Esophagus muscularis mucosa (tissue), 4 donors: ENCODE results near the gene NF2. TPM values are rescaled to one million over a fixed set of nuclear protein-coding genes. Genes with fewer than 3 reads are reported as not detected.

Source experiments
- DNase-seq: peaks from one replicate; pipeline ENCODE4 v3.0.0-alpha.2; 2017; ENCODE audit errors: extremely low spot score
- H3K27ac ChIP-seq, 4 donors: fragments of 200-600 bp; sonication (generic); replicated peaks in 1 of 4; 1 replicate in 3 of 4; 2 replicates in 1 of 4; pipeline ENCODE4 v1.5.1; 2016 to 2019; ENCODE audit warnings: mild to moderate bottlenecking in 1 of 4
- H3K27me3 ChIP-seq, 4 donors: fragments of 200-600 bp; sonication (generic); one replicate each; pipeline versions ENCODE4 v1.5.1 to v1.6.0; 2016 to 2019
- H3K36me3 ChIP-seq, 4 donors: fragments of 200-600 bp; sonication (generic); one replicate each; pipeline ENCODE4 v1.5.1; 2016 to 2019
- H3K4me1 ChIP-seq, 4 donors: fragments of 200-600 bp; sonication (generic); one replicate each; pipeline ENCODE4 v1.5.1; 2016 to 2019
- H3K4me3 ChIP-seq, 4 donors: fragments of 200-600 bp; sonication (generic); 1 replicate in 2 of 4; 2 replicates in 2 of 4; pipeline ENCODE4 v1.5.1; 2016 to 2019; ENCODE audit warnings: mild to moderate bottlenecking in 4 of 4, moderate library complexity in 1 of 4
- H3K9me3 ChIP-seq, 4 donors: fragments of 200-600 bp; sonication (generic); 1 replicate in 3 of 4; 2 replicates in 1 of 4; pipeline ENCODE4 v1.5.1; 2016 to 2019
- EP300 ChIP-seq: sonication (generic); formaldehyde crosslinking; IDR thresholded peaks from one replicate; pipeline ENCODE4 v1.6.1; 2017; ENCODE audit warnings: antibody characterized with exemption
- POLR2A ChIP-seq: fragments of 450-650 bp; IDR thresholded peaks from one replicate; pipeline ENCODE4 v1.6.1; 2017; ENCODE audit warnings: antibody characterized with exemption, moderate library complexity, mild to moderate bottlenecking, low read depth
- POLR2AphosphoS5 ChIP-seq, 2 donors: sonication (generic); formaldehyde crosslinking; IDR thresholded peaks; one replicate each; pipeline ENCODE4 v1.6.1; 2017; ENCODE audit warnings: antibody characterized with exemption in 2 of 2
- WGBS: methylation state at CpG from one replicate; pipeline ENCODE4 v1.1.5; 2018; 5-methylcytosine and 5-hydroxymethylcytosine counted together
- intact Hi-C: fragments of 100-400 bp; cut with DNase I; formaldehyde crosslinking; loops from one replicate; pipeline ENCODE4 v1.15.1; 2023
- total RNA-seq, 4 donors: library from RNA; depleted of rRNA; stranded (reverse); fragments of >200 nt; gene quantifications; one replicate each; pipeline versions ENCODE4 v1.1.0 to v1.2.1, GENCODE V29; 2016
- TF ChIP-seq, protein P1 (sequence below), 3 experiments: fragments of 200-600 bp in 2 of 3; fragments of 450-650 bp in 1 of 3; sonication (generic) in 2 of 3; IDR thresholded peaks; one replicate each; pipeline ENCODE4 v1.5.1; 2017 to 2019; ENCODE audit warnings: antibody characterized with exemption in 3 of 3, mild to moderate bottlenecking in 2 of 3, moderate library complexity in 1 of 3

Gene NF2
- total RNA-seq, 4 donors from 2014 or later, result 34.5 to 47.3 (median 42.0) TPM

DNA sequence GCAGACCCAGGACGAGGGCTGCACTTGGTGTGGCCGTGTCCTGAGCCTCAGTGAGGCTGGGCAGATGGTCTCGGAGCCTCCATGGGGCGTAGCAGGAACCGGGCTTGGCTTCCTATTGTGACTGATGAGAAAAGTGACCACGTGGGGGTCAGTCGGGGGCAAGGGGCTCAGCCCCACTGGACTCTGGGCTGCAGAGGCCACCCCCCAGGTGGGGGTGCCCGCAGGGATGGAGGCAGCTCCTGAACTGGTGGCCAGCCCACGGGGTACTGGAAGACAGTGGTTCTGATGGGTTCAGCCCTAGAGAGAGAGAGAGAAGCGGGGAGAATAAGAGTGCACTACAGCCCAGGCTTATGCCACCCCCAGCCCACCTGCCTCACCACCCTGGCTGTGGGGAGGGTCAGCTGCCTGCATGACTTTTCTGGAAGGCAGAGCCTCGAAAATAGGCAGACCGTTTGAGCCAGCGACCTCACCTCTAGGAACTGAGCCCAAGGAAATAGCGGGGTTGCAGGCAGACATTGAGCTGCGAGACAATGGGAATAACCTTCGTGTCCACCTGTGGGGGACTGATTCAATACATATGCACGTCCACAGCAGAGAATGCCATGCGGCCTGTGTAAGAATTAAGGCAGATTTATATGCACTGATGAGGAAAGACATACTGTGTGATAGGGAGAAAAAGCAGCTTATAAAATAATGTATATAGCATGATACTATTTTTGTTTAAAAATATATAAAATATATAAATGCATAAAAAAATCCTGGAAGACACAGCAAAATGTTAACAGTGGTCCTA, 127.8 kb downstream of the NF2 start:
- Histone ChIP-seq H3K27me3 (peaks cover 0 to 8% (median 0%) of the 10 kb centered on the region in 4 donors), H3K4me3 (no peak overlapping the region), H3K36me3 (peaks cover 0 to 72% (median 39%) of the 10 kb centered on the region in 4 donors), H3K4me1 (peaks cover 0 to 8% (median 3%) of the 10 kb centered on the region in 4 donors), H3K27ac (no peak overlapping the region), H3K9me3 (no peaks in the 10 kb centered on the region)
- WGBS, result 89% methylated on average over 16 of the region's 18 CpGs
- TF ChIP-seq EP300 (no peak), POLR2AphosphoS5 (IDR thresholded peaks at IDR 0.05) (no peak), POLR2A (no peak)
- TF ChIP-seq, protein P1, sequence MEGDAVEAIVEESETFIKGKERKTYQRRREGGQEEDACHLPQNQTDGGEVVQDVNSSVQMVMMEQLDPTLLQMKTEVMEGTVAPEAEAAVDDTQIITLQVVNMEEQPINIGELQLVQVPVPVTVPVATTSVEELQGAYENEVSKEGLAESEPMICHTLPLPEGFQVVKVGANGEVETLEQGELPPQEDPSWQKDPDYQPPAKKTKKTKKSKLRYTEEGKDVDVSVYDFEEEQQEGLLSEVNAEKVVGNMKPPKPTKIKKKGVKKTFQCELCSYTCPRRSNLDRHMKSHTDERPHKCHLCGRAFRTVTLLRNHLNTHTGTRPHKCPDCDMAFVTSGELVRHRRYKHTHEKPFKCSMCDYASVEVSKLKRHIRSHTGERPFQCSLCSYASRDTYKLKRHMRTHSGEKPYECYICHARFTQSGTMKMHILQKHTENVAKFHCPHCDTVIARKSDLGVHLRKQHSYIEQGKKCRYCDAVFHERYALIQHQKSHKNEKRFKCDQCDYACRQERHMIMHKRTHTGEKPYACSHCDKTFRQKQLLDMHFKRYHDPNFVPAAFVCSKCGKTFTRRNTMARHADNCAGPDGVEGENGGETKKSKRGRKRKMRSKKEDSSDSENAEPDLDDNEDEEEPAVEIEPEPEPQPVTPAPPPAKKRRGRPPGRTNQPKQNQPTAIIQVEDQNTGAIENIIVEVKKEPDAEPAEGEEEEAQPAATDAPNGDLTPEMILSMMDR (IDR thresholded peaks at IDR 0.05), result no peak
- intact Hi-C loops, result no loop called here
- DNase-seq, result no peak

DNA sequence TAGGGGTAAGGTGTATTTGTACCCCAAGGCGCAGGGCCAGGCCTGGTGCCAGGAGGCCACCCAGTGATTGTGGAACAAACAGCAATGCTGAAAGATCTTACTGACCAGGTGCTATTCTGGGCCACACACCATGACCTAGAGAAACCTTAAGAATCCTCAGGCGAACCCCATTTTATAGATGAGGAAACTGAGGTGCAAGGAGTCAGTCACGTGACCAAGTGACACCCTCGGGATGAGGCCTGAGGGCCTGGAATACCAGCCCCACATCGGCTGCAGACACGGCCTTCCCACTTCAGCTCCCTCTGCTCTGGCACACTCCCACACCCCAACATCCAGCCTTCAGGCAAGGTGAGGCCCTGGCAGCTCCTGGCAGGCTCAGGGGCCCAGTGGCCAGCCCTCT, 129.4 kb downstream of the NF2 start:
- Histone ChIP-seq H3K27me3 (no peaks in the 10 kb centered on the region), H3K4me1 (no peaks in the 10 kb centered on the region), H3K9me3 (no peaks in the 10 kb centered on the region), H3K27ac (no peak overlapping the region), H3K4me3 (no peak overlapping the region), H3K36me3 (peaks cover 0 to 82% (median 42%) of the 10 kb centered on the region in 4 donors)
- TF ChIP-seq EP300, result no peak
- intact Hi-C loops, result no loop called here
- 81% methylated on average over 4 of the region's 6 CpGs for WGBS
- DNase-seq, result no peak

DNA sequence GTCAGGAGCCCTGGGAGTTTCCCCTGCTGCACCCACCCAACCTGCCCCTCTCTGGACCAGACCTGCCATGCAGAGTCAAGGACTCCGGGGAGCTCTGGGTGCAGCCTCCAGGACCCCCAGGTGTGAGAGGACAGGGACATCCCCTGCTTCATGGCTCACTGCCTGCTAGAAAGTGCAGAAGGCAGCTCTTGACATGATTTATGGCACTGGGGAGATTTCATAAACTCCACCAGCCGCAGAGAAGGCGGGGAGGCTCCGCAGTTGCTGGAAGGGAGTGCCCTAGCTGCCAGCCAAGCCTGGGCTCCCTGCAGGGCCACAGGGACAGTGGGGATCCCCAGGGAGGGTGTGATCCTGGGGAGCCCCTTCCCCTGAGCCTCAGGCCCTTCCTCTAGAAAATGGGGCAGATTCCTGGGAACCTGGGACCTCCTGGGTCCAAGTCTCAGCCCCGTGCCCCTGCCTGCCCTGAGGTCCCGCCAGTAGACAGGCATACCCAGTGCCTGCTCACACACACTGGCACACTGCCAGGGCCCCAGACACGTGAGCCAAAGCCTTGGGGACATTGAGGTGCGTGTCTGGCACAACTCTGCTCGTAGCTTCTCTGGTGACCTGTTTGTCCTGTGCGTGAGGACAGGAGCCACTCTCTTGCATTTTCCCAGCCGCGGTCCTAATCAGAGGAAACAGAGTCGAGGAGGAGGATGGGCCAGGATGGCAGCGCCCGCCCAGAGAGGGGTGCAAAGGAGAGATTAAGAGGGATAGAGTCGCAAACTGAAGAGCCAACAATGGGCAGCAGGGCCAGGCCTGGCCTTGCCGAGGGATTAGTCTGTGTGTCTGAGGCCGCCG, 130.1 kb downstream of the NF2 start:
- H3K27ac ChIP-seq, result no peak overlapping the region
- no peak for DNase-seq
- no peak overlapping the region for H3K4me3 ChIP-seq
- WGBS, result 79% methylated on average over 12 of the region's 19 CpGs
- no peak for TF ChIP-seq POLR2A
- no peak for TF ChIP-seq POLR2AphosphoS5 (IDR thresholded peaks at IDR 0.05)
- no peak for TF ChIP-seq EP300
- peaks cover 0 to 89% (median 49%) of the 10 kb centered on the region in 4 donors for H3K36me3 ChIP-seq
- intact Hi-C loops, result no loop called here
- H3K27me3 ChIP-seq, result no peaks in the 10 kb centered on the region
- no peaks in the 10 kb centered on the region for H3K4me1 ChIP-seq
- H3K9me3 ChIP-seq, result no peaks in the 10 kb centered on the region

DNA sequence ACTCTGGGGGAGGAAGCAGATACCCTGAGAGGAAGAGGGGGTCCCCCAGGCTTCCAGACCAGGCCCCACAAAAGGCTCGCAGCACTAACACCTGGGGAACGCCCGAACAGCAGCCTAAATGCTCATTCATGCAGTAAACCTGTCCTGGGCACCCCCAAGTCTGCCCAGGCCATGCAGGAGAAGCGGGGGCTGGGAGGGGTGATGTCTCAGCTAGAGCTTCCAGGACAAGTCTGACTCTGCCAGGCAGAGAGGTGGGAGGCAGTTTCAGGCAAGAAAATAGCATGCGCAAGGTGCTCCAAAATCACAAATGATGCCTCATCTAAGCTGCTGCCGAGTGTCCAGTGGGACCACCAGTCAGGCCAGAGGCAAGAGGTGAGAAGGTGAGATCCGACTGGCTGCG, 131.0 kb downstream of the NF2 start:
- TF ChIP-seq POLR2AphosphoS5 (IDR thresholded peaks at IDR 0.05) (no peak), POLR2A (no peak), EP300 (no peak)
- TF ChIP-seq, protein P1 (IDR thresholded peaks at IDR 0.05), result no peak
- Histone ChIP-seq H3K36me3 (peaks cover 4 to 90% (median 55%) of the 10 kb centered on the region in 4 donors), H3K4me1 (no peaks in the 10 kb centered on the region), H3K4me3 (no peak overlapping the region), H3K9me3 (no peaks in the 10 kb centered on the region), H3K27ac (no peak overlapping the region), H3K27me3 (no peaks in the 10 kb centered on the region)
- intact Hi-C loops, result no loop called here
- DNase-seq, result no peak
- 98% methylated on average over 7 of the region's 8 CpGs for WGBS

DNA sequence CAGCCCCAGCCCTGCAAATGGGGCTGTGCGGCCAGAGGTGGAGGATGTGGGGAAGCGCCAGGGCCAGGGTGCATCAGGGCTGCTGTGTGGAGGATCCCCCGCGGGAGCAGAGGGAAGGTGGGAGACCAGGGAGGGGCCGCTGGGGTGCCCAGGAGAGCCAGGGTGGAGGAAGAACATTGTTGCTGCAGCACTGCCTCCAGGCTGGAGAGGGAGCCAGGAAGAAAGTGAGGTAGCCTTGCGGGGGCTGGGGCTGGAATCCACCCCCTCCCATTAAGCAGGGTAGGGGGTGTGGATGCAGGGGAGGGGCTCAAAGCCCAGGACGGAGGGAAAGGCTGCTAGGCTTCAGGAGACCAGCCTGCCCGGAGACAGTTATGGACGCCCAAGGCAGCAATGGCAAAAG, 131.4 kb downstream of the NF2 start:
- 74% methylated on average over 9 of the region's 9 CpGs for WGBS
- intact Hi-C loops, result no loop called here
- Histone ChIP-seq H3K27me3 (no peaks in the 10 kb centered on the region), H3K36me3 (peaks cover 5 to 90% (median 57%) of the 10 kb centered on the region in 4 donors), H3K27ac (no peak overlapping the region), H3K4me3 (no peak overlapping the region), H3K4me1 (no peaks in the 10 kb centered on the region), H3K9me3 (no peaks in the 10 kb centered on the region)
- TF ChIP-seq POLR2A, result no peak
- TF ChIP-seq POLR2AphosphoS5 (IDR thresholded peaks at IDR 0.05), result no peak
- no peak for TF ChIP-seq EP300
- TF ChIP-seq, protein P1 (IDR thresholded peaks at IDR 0.05), result no peak
- DNase-seq, result no peak
